ENCODE data around the gene ZNF48.

ZNF48 gene

GRCh38 chr16:30407804-30408534 is 12.7 kb downstream of the ZNF48 start:
- DNase-seq: peak; percentile 57

GRCh38 chr16:30409125-30410060 is 14.2 kb downstream of the ZNF48 start:
- peak; percentile 92 for DNase-seq

- DNase-seq: no peak
These were observed 18.0 kb downstream of the ZNF48 start for GRCh38 chr16:30413112-30413806.

GRCh38 chr16:30414159-30414558 is 18.9 kb downstream of the ZNF48 start:
- DNase-seq: no peak

- DNase-seq: no peak
These were observed 20.9 kb downstream of the ZNF48 start for GRCh38 chr16:30416047-30416603.

- peak; percentile 77 for DNase-seq
These were observed 21.7 kb downstream of the ZNF48 start for GRCh38 chr16:30416624-30417528.

- peak; percentile 99 for DNase-seq
These were observed 22.5 kb downstream of the ZNF48 start for GRCh38 chr16:30417529-30418349.

- DNase-seq: peak; percentile 51
These were observed 23.3 kb downstream of the ZNF48 start for GRCh38 chr16:30418350-30419181.

GRCh38 chr16:30421010-30421409 is 25.8 kb downstream of the ZNF48 start:
- no peak for DNase-seq

- DNase-seq: no peak
These were observed 32.8 kb downstream of the ZNF48 start for GRCh38 chr16:30428055-30428454.

- no peak for DNase-seq
These were observed 34.1 kb downstream of the ZNF48 start for GRCh38 chr16:30429418-30429677.

GRCh38 chr16:30429678-30430427 is 34.6 kb downstream of the ZNF48 start, which contains the start of gene DCTPP1:
Gene DCTPP1 (minus strand): TSS chr16:30430030. CDS start chr16:30429980, 50 bp downstream.
- peak; percentile 100 for DNase-seq

- no peak for DNase-seq
These were observed 35.3 kb downstream of the ZNF48 start for GRCh38 chr16:30430428-30430970.

- DNase-seq: no peak
These were observed 39.6 kb downstream of the ZNF48 start for GRCh38 chr16:30434852-30435251.

GRCh38 chr16:30437511-30438046 is 42.4 kb downstream of the ZNF48 start:
- peak; percentile 98 for DNase-seq

- no peak for DNase-seq
These were observed 43.6 kb downstream of the ZNF48 start for GRCh38 chr16:30438835-30439234.

GRCh38 chr16:30439720-30440348 is 44.6 kb downstream of the ZNF48 start:
- no peak for DNase-seq

- no peak for DNase-seq
These were observed 48.4 kb downstream of the ZNF48 start for GRCh38 chr16:30443631-30444030.
